HepG2 (cell line): ENCODE measurements around the gene SLC4A2. TPM values are rescaled to one million over a fixed set of nuclear protein-coding genes. Genes with fewer than 3 reads are reported as not detected.

Source experiments
- ATAC-seq: fragments of 200-7000 bp; cut with Tn5 transposase; 3 replicates; pipeline ENCODE4 v1.9.1; 2020; ENCODE audit warnings: mild to moderate bottlenecking, moderate library complexity
- BruUV-seq: library from RNA; stranded (reverse); fragments of 400-500 nt; replicated peaks from 2 replicates; lab custom pipeline; 2021; lab: Mats Ljungman, UMichigan
- CTCF ChIA-PET: fragments of 300-600 bp; formaldehyde crosslinking; extraction: SDS; loops from one replicate; lab custom pipeline; 2021; ENCODE audit warnings: low total read pairs, inconsistent platforms, low intra/inter-chr PET ratio; lab: Yijun Ruan, JAX
- POLR2A ChIA-PET: fragments of 350-600 bp; sonication (Branson Sonifier 250); formaldehyde crosslinking; loops from one replicate; lab custom pipeline; 2020; ENCODE audit warnings: antibody characterized with exemption, inconsistent platforms; lab: Yijun Ruan, JAX
- DNase-seq: peaks from one replicate; pipeline ENCODE4 v3.0.0-alpha.2; 2015; ENCODE audit warnings: low spot score
- FAIRE-seq: peaks from 3 replicates; lab custom pipeline; 2011; peaks lifted over from hg19 to GRCh38; lab: Jason Lieb, UNC
- H2AFZ ChIP-seq: one replicate; pipeline ENCODE4 v1.6.1; 2011; ENCODE audit warnings: low read length, inconsistent platforms
- H3K27ac ChIP-seq: fragments of 300-600 bp; 3 replicates; pipeline ENCODE4 v1.8.0; 2011; ENCODE audit warnings: mixed run types, mild to moderate bottlenecking, mixed read lengths, low read length, inconsistent platforms; ENCODE audit not compliant: insufficient read depth; ENCODE audit errors: extremely low read length
- H3K27me3 ChIP-seq, 2 experiments: fragments of 200-600 bp in 1 of 2; 2 replicates in 1 of 2; 3 replicates in 1 of 2; pipeline versions ENCODE4 v1.6.0 to v1.8.0; 2011; ENCODE audit warnings: low read length in 2 of 2, mild to moderate bottlenecking in 2 of 2, moderate library complexity in 2 of 2, inconsistent platforms in 1 of 2; ENCODE audit not compliant: insufficient read depth in 2 of 2, control insufficient read depth in 1 of 2
- H3K36me3 ChIP-seq, 2 experiments: fragments of 200-600 bp in 1 of 2; replicated peaks in 1 of 2; 2 replicates in 1 of 2; 3 replicates in 1 of 2; pipeline versions ENCODE4 v1.5.1 to v1.8.0; 2011; ENCODE audit warnings: low read length in 2 of 2, inconsistent platforms in 1 of 2; ENCODE audit not compliant: insufficient read depth in 2 of 2, control insufficient read depth in 1 of 2
- H3K4me1 ChIP-seq: 2 replicates; pipeline ENCODE4 v1.5.1; 2012; ENCODE audit warnings: low read length, inconsistent platforms; ENCODE audit not compliant: insufficient read depth
- H3K4me2 ChIP-seq: 2 replicates; pipeline ENCODE4 v1.6.0; 2011; ENCODE audit warnings: low read depth, low read length, inconsistent platforms
- H3K4me3 ChIP-seq, 3 experiments: fragments of 200-600 bp in 1 of 3; sonication (generic), shearing (Covaris generic) in 1 of 3; replicated peaks in 1 of 3; 2 replicates each; pipeline ENCODE4 v1.5.1; 2011 to 2016; ENCODE audit warnings: low read length in 3 of 3, inconsistent platforms in 2 of 3, low read depth in 2 of 3, mild to moderate bottlenecking in 2 of 3, control low read depth in 1 of 3, mixed read lengths in 1 of 3; ENCODE audit not compliant: insufficient read depth in 1 of 3
- H3K79me2 ChIP-seq: one replicate; pipeline ENCODE4 v1.6.1; 2011; ENCODE audit warnings: low read length, inconsistent platforms; ENCODE audit not compliant: insufficient read depth
- H3K9ac ChIP-seq: 2 replicates; pipeline ENCODE4 v1.6.0; 2011; ENCODE audit warnings: mild to moderate bottlenecking, low read depth, low read length, inconsistent platforms; ENCODE audit not compliant: insufficient read depth
- H3K9me3 ChIP-seq: 2 replicates; pipeline ENCODE4 v1.5.1; 2012; ENCODE audit warnings: mild to moderate bottlenecking, low read length
- H4K20me1 ChIP-seq: 2 replicates; pipeline ENCODE4 v1.6.0; 2011; ENCODE audit warnings: inconsistent platforms, mild to moderate bottlenecking, low read length, moderate library complexity; ENCODE audit not compliant: insufficient read depth
- ETV5 ChIP-seq: IDR thresholded peaks from 2 replicates; pipeline ENCODE4 v1.6.1; 2018; ENCODE audit warnings: missing biosample characterization, missing genetic modification reagents, inconsistent platforms, borderline replicate concordance
- IKZF4 ChIP-seq: sonication (generic); formaldehyde crosslinking; IDR thresholded peaks from 2 replicates; pipeline ENCODE4 v1.5.1; 2020; ENCODE audit warnings: borderline replicate concordance, mild to moderate bottlenecking, low read depth, missing genetic modification reagents; ENCODE audit errors: not compliant biosample characterization
- IRX3 ChIP-seq: sonication (generic); formaldehyde crosslinking; IDR thresholded peaks from 2 replicates; pipeline ENCODE4 v1.8.1; 2023; ENCODE audit warnings: mild to moderate bottlenecking, low read depth, missing genetic modification reagents, borderline replicate concordance
- MED1 ChIP-seq: sonication (generic); formaldehyde crosslinking; IDR thresholded peaks from 2 replicates; pipeline ENCODE4 v1.4.0; 2020; ENCODE audit warnings: missing genetic modification reagents
- RAD21 ChIP-seq: fragments of 450-650 bp; formaldehyde crosslinking; IDR thresholded peaks from 2 replicates; pipeline ENCODE4 v1.5.0; 2020; ENCODE audit warnings: mild to moderate bottlenecking
- ZFP41 ChIP-seq: sonication (generic); formaldehyde crosslinking; IDR thresholded peaks from 2 replicates; pipeline ENCODE4 v1.4.0; 2020; ENCODE audit warnings: mild to moderate bottlenecking, missing genetic modification reagents, borderline replicate concordance
- ZNF224 ChIP-seq: sonication (generic); formaldehyde crosslinking; IDR thresholded peaks from 2 replicates; pipeline ENCODE4 v1.5.0; 2020; ENCODE audit warnings: mild to moderate bottlenecking, missing genetic modification reagents
- ZNF292 ChIP-seq: sonication (generic); formaldehyde crosslinking; IDR thresholded peaks from 2 replicates; pipeline ENCODE4 v1.8.1; 2022; ENCODE audit warnings: mild to moderate bottlenecking, low read depth, missing genetic modification reagents, borderline replicate concordance
- ZNF343 ChIP-seq: sonication (generic); formaldehyde crosslinking; IDR thresholded peaks from 2 replicates; pipeline ENCODE4 v1.4.0; 2020; ENCODE audit warnings: mild to moderate bottlenecking, missing genetic modification reagents
- ZNF672 ChIP-seq: sonication (generic); formaldehyde crosslinking; IDR thresholded peaks from 2 replicates; pipeline ENCODE4 v1.8.1; 2022; ENCODE audit warnings: missing genetic modification reagents
- ZNF710 ChIP-seq: sonication (generic); formaldehyde crosslinking; IDR thresholded peaks from 2 replicates; pipeline ENCODE4 v1.5.0; 2020; ENCODE audit warnings: mild to moderate bottlenecking, missing genetic modification reagents, borderline replicate concordance
- ZNF747 ChIP-seq: sonication (generic); formaldehyde crosslinking; IDR thresholded peaks from 2 replicates; pipeline ENCODE4 v1.8.1; 2023; ENCODE audit warnings: missing genetic modification reagents, mild to moderate bottlenecking, borderline replicate concordance
- ZSCAN25 ChIP-seq: sonication (generic); formaldehyde crosslinking; IDR thresholded peaks from 2 replicates; pipeline ENCODE4 v1.8.0; 2022; ENCODE audit warnings: mild to moderate bottlenecking, missing genetic modification reagents
- ZSCAN5A ChIP-seq: sonication (generic); formaldehyde crosslinking; IDR thresholded peaks from 2 replicates; pipeline ENCODE4 v1.8.0; 2022; ENCODE audit warnings: mild to moderate bottlenecking, missing genetic modification reagents, borderline replicate concordance
- WGBS: methylation state at CpG from one replicate; pipeline ENCODE4 v1.1.6; 2017; ENCODE audit warnings: low lambda C conversion rate; 5-methylcytosine and 5-hydroxymethylcytosine counted together
- in situ Hi-C: cut with HindIII; loops from 2 replicates; pipeline ENCODE4 v1.10.0; 2017; ENCODE audit warnings: low pct_unique_long_range_greater_than_20kb; ENCODE audit not compliant: extremely low pct_ligation_motif_present
- intact Hi-C: fragments of 100-400 bp; cut with micrococcal nuclease; formaldehyde crosslinking; loops from one replicate; pipeline ENCODE4 v1.10.0; 2022; ENCODE audit not compliant: unreplicated experiment
- polyA plus RNA-seq, 8 experiments: library from polyadenylated mRNA; depleted of rRNA in 3 of 8; stranded (reverse) in 7 of 8; unstranded in 1 of 8; fragments of >200 nt; fragmentation: Illumina TruSeq in 4 of 8; extraction: Trizol in 4 of 8; gene quantifications; 2 replicates each; pipeline versions ENCODE4 v1.2.1 to v1.2.3, GENCODE V29; 2011 to 2016; ENCODE audit warnings: low read depth in 4 of 8, missing spikeins in 1 of 8, mixed read lengths in 1 of 8; ENCODE audit not compliant: insufficient read depth in 1 of 8
- total RNA-seq, 5 experiments: library from RNA; depleted of rRNA; stranded (reverse); fragments of >200 nt; fragmentation: Illumina TruSeq; extraction: Trizol; gene quantifications; 2 replicates each; pipeline ENCODE4 v1.2.3, GENCODE V29; 2016; ENCODE audit warnings: low read depth in 1 of 5
- TF ChIP-seq, protein P1 (sequence below): sonication (generic); formaldehyde crosslinking; IDR thresholded peaks from 2 replicates; pipeline ENCODE4 v1.4.0; 2020; ENCODE audit warnings: missing genetic modification reagents, borderline replicate concordance

Gene SLC4A2
- total and polyA plus RNA-seq, 2 of the 13 experiments (the other 11 are each of a cell fraction or from before 2014, with no cell fraction given), result 51.9 to 73.4 TPM

DNA sequence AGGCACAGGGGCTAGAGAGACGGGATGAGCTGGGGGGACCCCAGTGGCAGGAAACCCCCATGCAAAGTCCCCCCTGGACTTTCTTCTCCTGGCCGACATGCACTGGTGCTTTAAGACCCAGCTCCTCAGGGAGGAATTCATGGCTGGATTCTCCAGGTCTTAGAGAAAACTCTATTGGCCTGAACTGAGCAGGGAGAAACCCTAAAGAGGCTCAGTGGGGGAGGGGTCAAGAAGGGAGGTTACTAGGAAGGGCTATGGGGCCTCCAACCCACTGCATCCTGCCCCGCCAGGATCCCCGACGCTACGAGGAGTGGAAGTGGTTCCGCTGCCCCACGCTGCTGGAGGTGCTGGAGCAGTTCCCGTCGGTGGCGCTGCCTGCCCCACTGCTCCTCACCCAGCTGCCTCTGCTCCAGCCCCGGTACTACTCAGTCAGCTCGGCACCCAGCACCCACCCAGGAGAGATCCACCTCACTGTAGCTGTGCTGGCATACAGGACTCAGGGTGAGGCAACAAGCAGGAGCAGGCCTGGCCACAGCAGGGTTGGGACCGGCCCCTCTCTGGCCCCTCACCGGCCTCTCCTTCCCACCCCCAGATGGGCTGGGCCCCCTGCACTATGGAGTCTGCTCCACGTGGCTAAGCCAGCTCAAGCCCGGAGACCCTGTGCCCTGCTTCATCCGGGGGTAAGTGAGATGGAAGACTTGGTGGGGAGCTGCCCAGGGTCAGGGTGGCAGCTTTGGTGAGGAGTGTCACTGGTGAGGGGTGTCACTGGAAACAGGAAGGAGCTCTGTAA is 48.9 kb upstream of the SLC4A2 start:
- no peaks in the 10 kb centered on the region; a peak in 1 of 5 replicates for H3K27me3 ChIP-seq
- H3K4me2 ChIP-seq, result peak overlapping the region; percentile 98
- peaks cover 78% of the 10 kb centered on the region for H3K4me1 ChIP-seq
- ChIA-PET CTCF (no interaction called here), POLR2A (interaction anchor here (0.9 to 5.2 kb wide), 10 partner anchors 9 to 642 kb away, joined by 3 to 31 read pairs (median 6); partner anchors contain the start of genes ABCB8, ATG9B, CDK5 and FASTK)
- no peaks in the 10 kb centered on the region for H3K79me2 ChIP-seq
- no peak for FAIRE-seq
- WGBS, result 0% methylated on average over 2 of the region's 18 CpGs
- ATAC-seq, result peak; percentile 44
- no peaks in the 10 kb centered on the region for H3K9me3 ChIP-seq
- no peaks in the 10 kb centered on the region for H4K20me1 ChIP-seq
- DNase-seq, result no peak
- peak overlapping the region; percentile 23 for H2AFZ ChIP-seq
- H3K9ac ChIP-seq, result peak overlapping the region; percentile 64
- peak overlapping the region; percentile 55 for H3K27ac ChIP-seq
- BruUV-seq, result no TSS peak
- intact Hi-C loops (no loop called here), in situ Hi-C loops (no loop called here)
- H3K4me3 ChIP-seq, result peak overlapping the region; percentile 62 to 77 (median 76)
- H3K36me3 ChIP-seq, result no peaks in the 10 kb centered on the region; a peak in 1 of 5 replicates
- TF ChIP-seq ZNF343 (CRISPR knock-in tag), result no peak
- no peak for TF ChIP-seq ZNF292
- no peak for TF ChIP-seq ZNF710 (CRISPR knock-in tag)
- peak; percentile 45 for TF ChIP-seq MED1 (CRISPR knock-in tag)
- no peak for TF ChIP-seq ZFP41 (CRISPR knock-in tag)
- no peak for TF ChIP-seq IKZF4 (CRISPR knock-in tag)
- no peak for TF ChIP-seq ZSCAN5A
- TF ChIP-seq, protein P1, sequence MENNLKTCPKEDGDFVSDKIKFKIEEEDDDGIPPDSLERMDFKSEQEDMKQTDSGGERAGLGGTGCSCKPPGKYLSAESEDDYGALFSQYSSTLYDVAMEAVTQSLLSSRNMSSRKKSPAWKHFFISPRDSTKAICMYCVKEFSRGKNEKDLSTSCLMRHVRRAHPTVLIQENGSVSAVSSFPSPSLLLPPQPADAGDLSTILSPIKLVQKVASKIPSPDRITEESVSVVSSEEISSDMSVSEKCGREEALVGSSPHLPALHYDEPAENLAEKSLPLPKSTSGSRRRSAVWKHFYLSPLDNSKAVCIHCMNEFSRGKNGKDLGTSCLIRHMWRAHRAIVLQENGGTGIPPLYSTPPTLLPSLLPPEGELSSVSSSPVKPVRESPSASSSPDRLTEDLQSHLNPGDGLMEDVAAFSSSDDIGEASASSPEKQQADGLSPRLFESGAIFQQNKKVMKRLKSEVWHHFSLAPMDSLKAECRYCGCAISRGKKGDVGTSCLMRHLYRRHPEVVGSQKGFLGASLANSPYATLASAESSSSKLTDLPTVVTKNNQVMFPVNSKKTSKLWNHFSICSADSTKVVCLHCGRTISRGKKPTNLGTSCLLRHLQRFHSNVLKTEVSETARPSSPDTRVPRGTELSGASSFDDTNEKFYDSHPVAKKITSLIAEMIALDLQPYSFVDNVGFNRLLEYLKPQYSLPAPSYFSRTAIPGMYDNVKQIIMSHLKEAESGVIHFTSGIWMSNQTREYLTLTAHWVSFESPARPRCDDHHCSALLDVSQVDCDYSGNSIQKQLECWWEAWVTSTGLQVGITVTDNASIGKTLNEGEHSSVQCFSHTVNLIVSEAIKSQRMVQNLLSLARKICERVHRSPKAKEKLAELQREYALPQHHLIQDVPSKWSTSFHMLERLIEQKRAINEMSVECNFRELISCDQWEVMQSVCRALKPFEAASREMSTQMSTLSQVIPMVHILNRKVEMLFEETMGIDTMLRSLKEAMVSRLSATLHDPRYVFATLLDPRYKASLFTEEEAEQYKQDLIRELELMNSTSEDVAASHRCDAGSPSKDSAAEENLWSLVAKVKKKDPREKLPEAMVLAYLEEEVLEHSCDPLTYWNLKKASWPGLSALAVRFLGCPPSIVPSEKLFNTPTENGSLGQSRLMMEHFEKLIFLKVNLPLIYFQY (CRISPR knock-in tag), result no peak
- TF ChIP-seq ETV5 (CRISPR knock-in tag), result no peak
- TF ChIP-seq ZNF747, result peak; percentile 23; the same call in 1 of the 2 replicates
- TF ChIP-seq IRX3, result no peak
- no peak; the same call in 1 of the 2 replicates for TF ChIP-seq ZSCAN25 (CRISPR knock-in tag)
- TF ChIP-seq ZNF672, result no peak
- no peak for TF ChIP-seq RAD21 (CRISPR knock-in tag)
- no peak for TF ChIP-seq ZNF224
